Fibroblast of skin of left quadriceps (primary cell): ENCODE results near the gene NRG4.
"Not testable (repeated sequence)": the region's sequence is repeated elsewhere in the genome, so short reads cannot be mapped to it uniquely, and the experiment has no call there.

Source experiments
- DNase-seq, 2 experiments: peaks; one replicate each; pipeline ENCODE4 v3.0.0-alpha.2; 2013; ENCODE audit warnings: low read depth in 2 of 2

Gene NRG4

DNA sequence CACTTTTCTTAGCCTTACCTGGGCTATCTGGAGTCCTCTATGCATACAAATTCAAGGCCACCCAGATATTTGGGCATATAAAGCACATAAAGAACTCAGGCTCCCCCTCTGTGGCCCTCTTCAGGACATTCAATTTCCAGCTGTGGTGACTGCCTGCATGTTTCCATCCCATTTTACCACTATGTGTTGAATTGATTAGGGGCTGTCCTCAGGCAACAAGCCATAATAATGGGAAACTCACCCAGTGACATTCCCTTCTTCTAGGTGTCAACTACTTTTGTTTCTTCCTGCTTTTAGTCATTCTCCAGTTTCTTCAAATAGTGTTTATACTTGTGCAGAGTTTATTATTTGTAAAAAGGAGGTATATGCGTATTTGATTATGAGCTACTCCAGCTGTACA lies 18.0 kb downstream of the NRG4 start:
- DNase-seq: no peak

DNA sequence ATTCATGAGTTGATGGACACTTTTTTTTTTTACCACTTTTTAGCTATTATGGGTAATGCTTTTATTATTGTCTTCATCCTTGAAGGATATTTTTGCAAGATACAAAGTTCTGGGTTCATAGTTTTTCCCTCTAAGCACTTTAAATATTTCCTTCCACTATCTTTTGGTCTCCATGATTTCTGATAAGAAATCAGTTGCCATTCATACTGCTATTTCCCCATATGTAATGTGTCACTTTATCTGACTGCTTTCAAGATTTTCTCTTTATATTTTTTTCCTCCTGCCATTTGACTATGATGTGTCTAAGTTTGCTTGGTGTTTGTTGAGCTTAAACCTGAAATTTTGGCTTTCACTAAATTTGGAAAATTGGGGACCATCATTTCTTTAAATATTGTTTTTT lies 19.3 kb downstream of the NRG4 start:
- DNase-seq: no peak

DNA sequence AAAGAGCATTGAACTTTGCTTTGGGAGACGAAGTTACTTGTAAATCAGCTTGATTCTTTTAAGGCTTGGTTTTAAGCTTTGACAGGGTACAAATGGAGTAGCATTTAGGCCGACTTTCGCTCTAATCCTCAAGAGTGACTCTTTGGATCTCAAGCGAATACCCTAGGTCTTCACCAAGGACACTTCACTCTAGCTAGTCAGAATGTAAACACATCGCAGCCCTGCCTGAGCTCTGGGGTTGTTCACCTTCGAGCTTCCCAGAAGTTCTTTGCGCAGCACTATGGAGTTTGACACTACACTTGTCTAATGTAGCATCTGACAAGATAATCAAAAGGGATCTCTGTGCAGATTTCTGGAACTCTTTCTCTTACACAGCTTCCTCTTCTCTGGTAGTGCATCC lies 22.3 kb downstream of the NRG4 start:
- no peak for DNase-seq

DNA sequence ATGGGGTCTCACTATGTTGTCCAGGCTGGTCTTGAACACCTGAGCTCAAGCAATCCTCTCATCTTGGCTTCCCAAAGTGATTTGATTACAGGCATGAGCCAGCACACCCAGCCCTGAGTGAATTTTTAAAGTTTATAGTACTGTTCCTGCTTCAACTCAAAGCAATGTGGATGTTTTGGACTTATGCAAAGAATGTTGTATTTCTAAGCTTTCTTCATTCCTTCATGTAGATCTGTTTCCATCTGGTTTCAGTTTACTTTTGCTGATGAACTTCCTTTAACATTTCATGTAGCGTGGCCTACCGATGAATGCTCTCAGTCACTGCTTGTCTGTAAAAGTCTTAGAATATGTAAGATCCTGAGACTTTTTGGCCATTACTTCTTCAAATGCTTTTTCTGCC lies 23.2 kb downstream of the NRG4 start:
- peak; percentile 27 to 28 for DNase-seq

DNA sequence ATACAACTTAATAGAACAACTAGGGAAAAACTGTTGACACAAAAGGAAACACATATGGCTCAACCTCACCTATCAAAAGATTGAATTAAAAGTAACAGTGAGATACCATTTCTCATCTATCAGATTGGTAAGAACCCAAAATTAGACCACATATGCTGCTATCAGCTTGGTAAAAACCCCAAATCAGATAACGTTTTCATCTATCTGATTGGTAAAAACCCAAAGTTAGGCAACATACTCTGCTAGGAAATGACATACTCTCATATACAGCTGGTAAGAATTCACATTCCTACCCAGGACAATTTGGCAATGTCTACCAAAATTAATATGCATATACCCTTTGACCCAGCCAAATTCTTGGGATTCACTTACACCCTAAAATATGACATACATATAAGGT lies 26.3 kb downstream of the NRG4 start:
- DNase-seq: no peak

DNA sequence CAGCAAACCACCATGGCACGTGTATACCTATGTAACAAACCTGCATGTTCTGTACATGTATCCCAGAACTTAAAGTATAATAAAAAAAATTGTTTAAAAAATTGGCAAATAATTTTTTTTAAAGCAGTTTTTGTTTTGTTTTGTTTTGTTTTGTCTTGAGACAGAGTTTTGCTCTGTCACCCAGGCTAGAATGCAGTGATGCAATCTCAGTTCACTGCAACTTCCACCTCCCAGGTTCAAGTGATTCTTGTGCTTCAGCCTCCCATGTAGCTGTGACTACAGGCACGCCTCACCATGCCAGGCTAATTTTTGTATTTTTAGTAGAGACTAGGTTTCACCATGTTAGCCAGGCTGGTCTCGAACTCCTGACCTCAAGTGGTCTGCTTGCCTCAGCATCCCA lies 27.5 kb downstream of the NRG4 start:
- not testable (repeated sequence) for DNase-seq

DNA sequence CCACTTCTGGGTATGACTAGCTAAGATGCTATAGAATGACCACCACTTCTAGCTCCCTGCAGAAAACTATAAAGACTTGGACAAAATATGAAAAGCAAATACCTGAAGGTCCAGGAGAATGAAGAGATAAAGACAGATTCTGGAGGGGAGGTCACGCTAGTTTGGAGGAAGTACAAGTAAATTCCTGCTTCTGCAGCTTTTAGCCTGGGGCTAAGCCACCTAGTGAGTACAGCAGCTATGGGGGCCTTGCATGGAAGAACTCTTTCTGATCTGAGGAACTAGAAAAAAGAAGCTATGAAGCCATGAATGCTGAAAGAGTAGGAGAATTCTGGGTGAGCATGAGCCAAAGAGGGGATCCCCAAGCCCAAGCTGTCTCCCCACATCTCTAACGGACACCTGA lies 29.8 kb downstream of the NRG4 start:
- no peak for DNase-seq

DNA sequence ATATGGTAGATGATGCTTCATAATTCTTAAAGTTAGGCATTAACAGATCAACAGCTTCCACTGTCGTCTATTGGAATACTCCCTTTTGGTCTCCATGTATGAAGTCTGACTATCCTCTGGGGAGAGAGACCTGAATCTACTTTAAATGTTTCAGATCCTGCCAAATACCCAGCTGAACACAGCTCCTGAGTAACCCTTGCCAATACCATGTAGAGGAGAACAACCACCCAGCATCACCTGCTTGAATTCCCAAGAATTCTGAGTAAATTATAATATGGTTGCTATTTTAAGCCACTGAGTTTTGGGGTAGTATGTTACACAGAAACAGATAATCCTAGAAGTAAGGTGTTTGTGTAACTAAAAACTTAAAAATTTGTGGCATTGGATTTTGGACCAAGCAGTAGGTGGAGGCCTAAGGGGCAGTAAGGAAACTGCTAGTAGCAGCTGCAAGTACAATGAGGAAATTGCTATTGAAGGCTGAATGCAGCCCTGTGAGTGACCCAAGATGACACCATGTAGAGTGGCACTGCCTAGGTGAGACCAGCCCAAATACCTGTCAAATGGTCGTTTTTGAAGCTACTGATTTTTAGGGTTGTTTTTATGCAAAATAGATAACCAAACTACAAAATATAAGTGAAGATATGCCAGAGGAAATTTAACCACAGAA lies 30.9 kb downstream of the NRG4 start:
- no peak for DNase-seq

DNA sequence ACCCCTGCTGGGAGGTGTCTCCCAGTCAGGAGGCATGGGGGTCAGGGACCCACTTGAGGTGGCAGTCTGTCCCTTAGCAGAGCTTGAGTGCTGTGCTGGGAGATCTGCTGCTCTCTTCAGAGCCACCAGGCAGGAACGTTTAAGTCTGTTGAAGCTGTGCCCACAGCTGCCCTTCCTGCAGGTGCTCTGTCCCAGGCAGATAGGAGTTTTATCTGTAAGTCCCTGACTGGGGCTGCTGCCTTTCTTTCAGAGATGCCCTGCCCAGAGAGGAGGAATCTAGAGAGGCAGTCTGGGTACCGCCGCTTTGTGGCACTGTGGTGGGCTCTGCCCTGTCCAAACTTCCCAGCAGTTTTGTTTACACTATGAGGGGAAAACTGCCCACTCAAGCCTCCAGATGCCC lies 35.5 kb downstream of the NRG4 start:
- not testable (repeated sequence) for DNase-seq

DNA sequence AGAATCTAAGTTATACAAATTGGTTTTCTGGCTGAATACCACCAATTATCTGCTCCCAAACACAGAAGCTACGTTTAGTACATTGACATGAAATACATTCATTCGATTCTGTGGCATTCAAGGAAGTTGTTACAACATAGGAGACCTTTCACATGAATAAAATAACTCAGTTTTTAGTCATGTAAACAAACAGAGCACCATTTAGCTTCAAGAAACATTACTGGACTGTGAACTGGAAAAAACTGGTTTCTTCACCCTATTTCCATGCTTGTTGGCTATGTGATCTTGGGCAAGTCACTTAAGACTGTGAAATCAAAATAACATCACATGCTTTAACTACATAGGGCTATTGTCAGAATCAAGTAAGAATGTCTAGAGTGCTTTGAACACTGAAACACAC lies 46.2 kb downstream of the NRG4 start:
- no peak for DNase-seq

DNA sequence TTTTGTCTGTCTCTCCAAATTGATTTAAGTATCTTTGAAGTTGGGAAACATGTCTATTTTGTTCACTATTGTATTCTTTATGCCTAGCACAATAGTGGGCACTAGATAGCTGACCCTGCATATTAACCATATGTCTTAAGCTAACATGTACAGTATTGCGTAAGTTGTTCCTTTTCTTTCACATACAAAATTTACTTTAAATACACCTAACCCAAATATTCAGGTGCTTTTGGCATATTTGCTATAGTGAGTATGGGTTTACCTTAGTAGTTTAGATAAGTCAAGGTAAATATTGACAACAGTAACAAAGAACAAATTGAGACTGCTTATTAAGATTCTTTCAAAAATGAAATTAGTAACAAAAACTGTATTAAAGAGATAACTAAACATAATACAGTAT lies 50.9 kb downstream of the NRG4 start:
- no peak for DNase-seq

DNA sequence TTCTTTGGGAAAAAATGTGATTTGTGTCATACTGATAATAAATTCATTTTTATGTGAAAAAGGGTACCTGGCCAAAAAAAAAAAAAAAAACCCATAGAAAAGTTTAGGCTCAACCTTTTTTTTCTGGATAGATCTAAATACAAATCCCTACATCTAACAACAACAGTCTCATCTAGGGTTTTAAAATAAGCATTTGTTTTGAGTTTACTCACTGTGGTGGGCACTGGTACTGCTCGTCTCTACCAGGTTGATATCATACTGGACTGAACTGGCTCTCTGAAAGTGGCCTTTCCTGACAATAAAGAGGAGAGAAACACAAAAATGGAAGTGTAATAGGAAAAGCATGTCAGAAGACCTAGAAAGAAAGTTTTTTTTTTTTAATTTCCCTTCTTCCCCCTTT lies 56.5 kb downstream of the NRG4 start:
- no peak for DNase-seq

DNA sequence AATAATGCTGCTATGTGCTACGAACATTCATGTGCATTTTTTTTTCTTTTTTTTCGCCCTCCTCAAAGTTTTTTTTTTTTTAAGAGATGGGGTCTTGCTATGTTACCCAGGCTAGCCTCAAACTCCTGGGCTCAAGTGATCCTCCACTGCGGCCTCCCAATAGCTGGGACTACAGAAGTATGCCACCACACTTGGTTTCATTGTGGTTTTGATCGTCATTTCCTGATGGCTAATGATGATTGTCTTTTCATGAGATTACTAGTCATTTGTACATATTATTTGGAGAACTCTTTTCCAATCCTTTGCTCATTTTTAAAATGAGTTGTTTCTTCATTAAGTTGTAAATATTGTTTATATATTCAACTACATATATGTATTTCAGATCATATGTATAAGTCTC lies 59.7 kb downstream of the NRG4 start:
- no peak for DNase-seq

DNA sequence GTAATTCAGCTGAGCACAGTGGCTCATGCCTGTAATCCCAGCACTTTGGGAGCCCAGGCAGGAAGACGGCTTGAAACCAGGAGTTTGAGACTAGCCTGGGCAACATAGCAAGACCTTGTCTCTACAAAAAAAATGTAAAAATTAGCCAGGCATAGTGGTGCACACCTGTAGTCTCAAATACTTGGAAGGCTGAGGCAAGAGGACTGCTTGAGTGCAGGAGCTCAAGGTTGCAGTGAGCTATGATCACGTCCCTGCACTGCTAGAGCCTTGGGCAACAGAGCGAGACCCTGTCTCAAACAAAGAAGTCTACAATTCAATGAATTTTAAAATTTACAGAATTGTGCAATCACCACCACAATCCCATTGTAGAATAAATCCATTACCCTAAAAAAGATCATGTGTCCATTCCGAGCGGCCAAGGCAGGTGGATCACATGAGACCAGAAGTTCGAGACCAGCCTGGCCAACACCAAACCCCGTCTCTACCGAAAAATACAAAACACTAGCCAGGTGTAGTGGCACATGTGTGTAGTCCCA lies 63.4 kb downstream of the NRG4 start:
- DNase-seq: no peak

DNA sequence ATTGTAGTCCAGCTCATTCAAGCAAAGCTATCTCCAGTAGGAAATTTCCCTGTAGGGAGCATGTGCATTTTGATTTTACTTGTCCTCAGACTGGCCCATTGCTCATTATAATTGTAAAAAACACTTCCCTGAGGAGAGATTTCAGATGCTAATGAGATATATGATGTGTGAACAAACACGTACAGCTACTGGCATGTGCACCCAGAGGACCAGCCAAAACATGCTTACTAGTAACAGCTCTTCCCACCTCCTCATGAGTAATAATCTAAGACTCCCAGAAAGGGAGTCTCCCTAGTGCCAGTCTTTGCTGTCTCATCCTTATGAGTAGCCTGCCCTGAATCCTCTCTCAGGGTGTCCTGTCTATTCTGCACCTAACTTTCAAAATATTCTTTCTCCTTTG lies 65.1 kb downstream of the NRG4 start:
- peak; percentile 53 to 55 for DNase-seq

DNA sequence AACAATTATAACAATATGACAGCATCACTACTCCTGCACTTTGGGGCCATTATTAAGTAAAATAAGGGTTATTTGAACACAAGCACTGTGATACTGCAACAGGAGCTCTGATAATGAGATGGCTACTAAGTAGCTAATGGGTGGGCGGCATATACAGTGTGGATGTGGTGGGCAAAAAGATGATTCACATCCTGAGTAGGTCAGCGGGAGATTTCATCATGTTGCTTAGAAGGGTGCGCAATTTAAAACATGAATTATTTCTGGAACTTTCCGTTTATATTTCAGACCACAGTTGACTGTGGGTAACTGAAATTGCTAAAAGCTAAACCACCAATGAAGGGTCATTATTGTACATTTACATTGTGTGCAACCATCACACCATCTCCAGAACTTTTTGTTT lies 66.3 kb downstream of the NRG4 start:
- peak; percentile 8 to 9 for DNase-seq

DNA sequence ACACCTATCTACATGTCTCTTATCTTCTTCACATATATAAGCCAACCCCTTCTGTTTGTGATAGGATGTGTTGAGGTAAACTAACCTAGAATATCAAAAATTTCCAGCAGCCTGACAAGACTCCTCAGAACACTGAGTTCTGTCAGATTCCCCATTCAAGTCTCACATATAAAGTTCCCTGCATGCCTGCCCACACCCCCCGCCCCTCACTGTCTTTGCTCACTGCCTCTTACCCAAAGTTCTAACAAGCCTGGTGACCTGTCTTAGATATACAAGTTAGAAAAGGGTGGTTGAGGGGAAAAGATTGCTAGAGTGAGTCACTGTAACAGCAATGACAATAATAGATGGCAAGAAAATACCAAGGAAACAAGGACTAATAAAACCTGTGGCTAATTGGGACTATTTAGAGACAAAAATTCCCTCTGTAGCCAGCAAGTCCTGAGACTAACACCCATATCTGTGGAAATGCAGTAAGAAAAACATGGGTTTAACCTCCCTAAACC lies 68.5 kb downstream of the NRG4 start:
- DNase-seq: no peak

DNA sequence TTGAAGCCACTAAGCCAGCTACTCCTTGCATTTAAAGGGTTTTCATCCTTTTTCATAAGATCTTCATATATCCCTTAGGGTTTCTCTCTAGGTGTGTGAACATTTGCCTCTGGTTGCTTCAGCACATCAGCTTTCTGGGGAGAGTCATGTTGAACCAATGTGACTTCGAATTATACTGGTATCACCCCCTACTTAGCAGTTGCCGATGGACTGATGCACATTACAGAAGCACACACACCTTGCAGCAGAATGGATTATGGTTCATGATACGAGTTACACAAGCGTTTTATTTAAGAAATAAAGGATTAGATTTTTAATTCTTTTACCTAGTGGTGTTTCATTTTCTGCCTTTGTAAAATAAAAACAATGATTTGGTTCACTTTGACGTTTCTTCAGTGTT lies 69.0 kb downstream of the NRG4 start:
- DNase-seq: no peak

DNA sequence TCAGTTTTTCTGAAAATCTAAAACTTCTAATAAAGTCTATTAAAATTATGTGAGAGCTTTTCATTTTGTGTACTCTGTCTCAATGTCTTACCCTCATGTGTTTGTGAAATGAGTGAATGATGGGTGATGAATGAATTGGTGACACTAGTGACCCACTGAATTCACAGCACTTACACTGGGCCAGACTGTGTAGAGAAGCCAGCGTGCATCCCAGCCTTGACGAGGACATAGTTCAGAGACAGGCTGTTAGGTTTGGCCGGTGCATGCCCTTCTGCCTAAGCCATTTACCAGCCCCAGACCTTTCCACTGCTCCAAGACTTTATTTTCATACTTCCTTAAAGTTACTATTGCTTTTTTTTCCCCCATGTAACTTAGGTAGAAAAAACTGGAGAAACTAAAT lies 69.8 kb downstream of the NRG4 start:
- DNase-seq: no peak

DNA sequence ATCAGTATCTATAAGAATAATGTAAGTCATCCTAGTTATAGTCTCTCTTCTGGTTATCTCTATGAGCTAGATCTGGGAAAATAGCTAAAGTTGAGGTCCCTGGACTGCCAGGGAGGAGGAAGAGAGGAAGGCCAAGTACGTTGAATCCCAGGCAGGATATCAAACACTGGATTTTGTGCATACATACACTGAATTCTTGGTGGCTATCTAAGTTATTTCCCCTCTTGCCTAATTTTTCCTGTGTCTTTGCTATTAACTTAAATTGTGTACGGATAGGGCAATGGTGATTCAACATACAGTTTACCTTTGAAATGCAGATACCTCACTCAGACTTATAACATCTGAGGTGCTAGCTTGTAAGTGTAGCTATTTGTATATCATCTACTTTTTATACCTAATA lies 81.4 kb downstream of the NRG4 start:
- DNase-seq: no peak

DNA sequence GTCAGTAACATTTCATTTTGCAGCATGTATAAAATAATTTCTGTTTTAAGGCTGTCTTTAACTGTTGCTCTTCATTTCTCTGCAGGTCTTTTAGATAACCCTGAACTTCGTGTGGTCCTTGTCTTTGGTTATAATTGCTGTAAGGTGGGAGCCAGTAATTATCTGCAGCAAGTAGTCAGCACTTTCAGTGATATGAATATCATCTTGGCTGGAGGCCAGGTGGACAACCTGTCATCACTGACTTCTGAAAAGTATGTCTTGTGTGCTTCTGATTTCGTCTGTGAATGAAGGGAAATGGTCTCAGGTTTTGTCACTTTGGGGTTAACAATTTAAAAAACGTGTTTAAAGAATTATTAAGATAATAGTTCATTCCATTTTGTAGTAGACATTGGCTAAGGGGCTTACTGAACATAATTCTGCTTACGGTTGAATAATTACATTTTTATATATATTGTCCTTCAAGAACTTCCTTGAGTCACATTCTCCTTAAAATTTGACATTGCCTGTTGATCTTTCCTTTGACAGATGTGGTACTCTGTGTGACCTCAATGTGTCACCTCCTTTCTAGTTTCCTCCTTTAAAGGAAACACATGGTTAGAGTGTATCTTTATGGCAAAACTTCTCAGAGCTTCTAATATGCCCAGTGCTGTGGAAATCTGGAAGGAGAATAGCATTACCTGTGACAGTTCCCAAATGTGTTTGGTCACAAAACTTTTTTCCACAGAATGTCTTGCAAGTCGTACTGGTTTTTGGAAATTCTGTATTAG lies 82.2 kb downstream of the NRG4 start:
- no peak for DNase-seq

DNA sequence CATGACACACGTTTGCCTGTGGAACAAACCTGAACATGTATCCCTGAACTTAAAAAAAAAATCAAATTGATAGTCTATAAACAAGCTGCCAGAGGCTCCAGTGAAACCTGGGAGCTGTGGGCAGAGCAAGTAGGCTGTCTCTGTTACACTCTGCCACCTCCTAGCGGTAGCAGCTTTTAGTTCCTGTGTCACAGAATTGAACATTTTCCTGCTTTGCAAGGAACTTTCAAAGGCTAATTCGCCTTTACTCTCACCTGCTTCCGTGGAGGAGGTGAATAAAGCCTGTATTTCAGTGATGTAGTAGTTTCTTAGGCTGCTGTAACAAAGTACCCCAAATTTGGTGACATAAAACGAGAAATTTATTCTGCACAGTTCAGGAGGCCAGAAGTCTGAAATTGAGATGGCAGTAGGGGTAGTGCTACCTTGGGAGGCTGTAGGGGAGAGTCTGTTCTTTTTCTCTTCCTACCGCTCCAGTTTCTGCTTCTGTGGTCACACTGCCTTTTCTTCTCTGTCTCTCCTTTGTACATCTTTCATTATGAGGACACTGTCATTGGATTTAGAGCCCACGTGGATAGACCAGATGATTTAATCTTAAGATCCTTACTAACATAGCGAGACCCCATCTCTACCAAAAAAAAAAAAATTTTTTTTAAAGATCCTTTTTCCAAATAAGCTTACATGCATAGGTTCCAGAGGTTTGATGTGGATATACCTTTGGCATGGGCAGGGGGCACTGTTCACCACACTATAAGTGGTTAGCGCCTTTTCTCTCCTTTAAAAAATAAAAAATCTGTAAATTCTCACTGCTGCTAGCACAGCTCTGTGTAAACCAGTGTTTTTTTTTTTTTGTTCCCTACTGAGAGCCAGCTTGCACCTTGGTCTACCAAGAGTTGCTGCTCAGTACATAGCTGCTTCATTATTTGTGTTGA lies 83.3 kb downstream of the NRG4 start:
- DNase-seq: no peak
